H1 (cell line): Measurements from ENCODE around the gene PTPN13. TPM values are rescaled to one million over a fixed set of nuclear protein-coding genes. Genes with fewer than 3 reads are reported as not detected.
A peak's percentile ranks its signal among the peaks of the same experiment; 100 is the strongest.

Experiments used
- CTCF ChIA-PET: fragments of 300-600 bp; sonication (Branson Sonifier 250); formaldehyde crosslinking; loops from one replicate; lab custom pipeline; 2021; ENCODE audit not compliant: partially characterized antibody; lab: Charles Lee
- POLR2A ChIA-PET: fragments of 300-600 bp; sonication (Branson Sonifier 250); formaldehyde crosslinking; loops from one replicate; lab custom pipeline; 2021; ENCODE audit warnings: inconsistent platforms; ENCODE audit not compliant: partially characterized antibody; lab: Charles Lee
- DNase-seq, 2 experiments: peaks; one replicate each; pipeline versions ENCODE4 v3.0.0 to v3.0.0-alpha.2; 2010 to 2022; ENCODE audit warnings: low spot score in 2 of 2, low read depth in 1 of 2, mixed read lengths in 1 of 2
- FAIRE-seq: peaks from 2 replicates; lab custom pipeline; 2011; peaks lifted over from hg19 to GRCh38; lab: Jason Lieb, UNC
- H2AFZ ChIP-seq: 2 replicates; pipeline ENCODE4 v1.8.1; 2012; ENCODE audit warnings: low read length, inconsistent platforms
- H2AK5ac ChIP-seq: 2 replicates; pipeline ENCODE4 v1.6.1; 2013; ENCODE audit warnings: low read depth, low read length
- H2BK120ac ChIP-seq: replicated peaks from 2 replicates; pipeline ENCODE3; 2013; ENCODE audit warnings: low read depth, low read length, inconsistent platforms
- H2BK12ac ChIP-seq: 2 replicates; pipeline ENCODE4 v1.6.1; 2013; ENCODE audit warnings: low read depth, low read length
- H2BK15ac ChIP-seq: 2 replicates; pipeline ENCODE4 v1.6.1; 2013; ENCODE audit warnings: low read length
- H2BK20ac ChIP-seq: 2 replicates; pipeline ENCODE4 v1.6.1; 2013; ENCODE audit warnings: low read length
- H2BK5ac ChIP-seq: 2 replicates; pipeline ENCODE4 v1.6.1; 2013; ENCODE audit warnings: low read depth, low read length
- H3K14ac ChIP-seq: 2 replicates; pipeline ENCODE4 v1.6.1; 2013; ENCODE audit warnings: inconsistent platforms; ENCODE audit not compliant: insufficient read length
- H3K18ac ChIP-seq: 2 replicates; pipeline ENCODE4 v1.6.1; 2013; ENCODE audit warnings: low read length; ENCODE audit errors: extremely low read depth
- H3K23ac ChIP-seq: 2 replicates; pipeline ENCODE4 v1.6.1; 2013; ENCODE audit warnings: inconsistent platforms; ENCODE audit not compliant: insufficient read length
- H3K23me2 ChIP-seq: 2 replicates; pipeline ENCODE4 v1.6.1; 2013; ENCODE audit warnings: low read depth, low read length
- H3K27ac ChIP-seq: 2 replicates; pipeline ENCODE4 v1.6.1; 2011; ENCODE audit warnings: low read depth, low read length, inconsistent platforms
- H3K27me3 ChIP-seq, 4 experiments: replicated peaks in 1 of 4; 1 replicate in 1 of 4; 2 replicates in 3 of 4; pipeline versions ENCODE4 v1.6.1 to v1.8.1; 2011 to 2013; ENCODE audit warnings: low read length in 3 of 4, mild to moderate bottlenecking in 3 of 4, inconsistent platforms in 2 of 4, mixed read lengths in 2 of 4, moderate library complexity in 1 of 4; ENCODE audit not compliant: control insufficient read depth in 3 of 4, insufficient read depth in 3 of 4; ENCODE audit errors: extremely low read depth in 1 of 4
- H3K36me3 ChIP-seq, 4 experiments: 2 replicates each; pipeline versions ENCODE4 v1.6.1 to v1.8.1; 2011 to 2013; ENCODE audit warnings: mild to moderate bottlenecking in 4 of 4, low read length in 3 of 4, moderate library complexity in 2 of 4, control low read depth in 1 of 4, inconsistent platforms in 1 of 4; ENCODE audit not compliant: insufficient read depth in 4 of 4, control insufficient read depth in 2 of 4
- H3K4ac ChIP-seq: replicated peaks from 2 replicates; pipeline ENCODE3; 2013; ENCODE audit warnings: low read length, low read depth, mixed read lengths, inconsistent platforms; ENCODE audit not compliant: insufficient read length
- H3K4me1 ChIP-seq, 4 experiments: replicated peaks in 1 of 4; 1 replicate in 1 of 4; 2 replicates in 3 of 4; pipeline versions ENCODE4 v1.6.1 to v1.8.1; 2011 to 2013; ENCODE audit warnings: low read length in 3 of 4, inconsistent platforms in 2 of 4, mixed read lengths in 1 of 4; ENCODE audit not compliant: insufficient read depth in 4 of 4, control insufficient read depth in 3 of 4
- H3K4me2 ChIP-seq, 2 experiments: 2 replicates each; pipeline versions ENCODE4 v1.6.1 to v1.8.1; 2011 to 2013; ENCODE audit warnings: low read depth in 2 of 2, low read length in 2 of 2, control low read depth in 1 of 2, inconsistent platforms in 1 of 2, mild to moderate bottlenecking in 1 of 2; ENCODE audit not compliant: insufficient read depth in 1 of 2
- H3K4me3 ChIP-seq, 4 experiments: fragments of 200-600, 300-600 bp in 1 of 4; sonication (generic), shearing (Covaris generic), sonication (Bioruptor Twin) in 1 of 4; 2 replicates each; pipeline versions ENCODE4 v1.5.1 to v1.8.1; 2011 to 2016; ENCODE audit warnings: low read length in 4 of 4, low read depth in 3 of 4, control low read depth in 2 of 4, inconsistent platforms in 2 of 4, mild to moderate bottlenecking in 2 of 4, mixed read lengths in 1 of 4, moderate library complexity in 1 of 4; ENCODE audit not compliant: insufficient read depth in 2 of 4; ENCODE audit errors: extremely low read depth in 1 of 4
- H3K56ac ChIP-seq: replicated peaks from 2 replicates; pipeline ENCODE3; 2013; ENCODE audit warnings: low read depth, mild to moderate bottlenecking, mixed read lengths, low read length, inconsistent platforms; ENCODE audit not compliant: insufficient read length
- H3K79me1 ChIP-seq: 2 replicates; pipeline ENCODE4 v1.6.1; 2013; ENCODE audit warnings: low read depth, low read length, control low read depth
- H3K79me2 ChIP-seq, 2 experiments: 2 replicates each; pipeline versions ENCODE4 v1.6.1 to v1.8.1; 2012 to 2013; ENCODE audit warnings: low read length in 2 of 2, mild to moderate bottlenecking in 2 of 2, inconsistent platforms in 1 of 2; ENCODE audit not compliant: insufficient read depth in 2 of 2, control insufficient read depth in 1 of 2
- H3K9ac ChIP-seq, 4 experiments: replicated peaks in 1 of 4; 1 replicate in 1 of 4; 2 replicates in 3 of 4; pipeline versions ENCODE4 v1.6.1 to v1.8.1; 2011 to 2013; ENCODE audit warnings: low read depth in 3 of 4, low read length in 3 of 4, control low read depth in 2 of 4, mild to moderate bottlenecking in 2 of 4, moderate library complexity in 2 of 4, inconsistent platforms in 1 of 4; ENCODE audit errors: extremely low read depth in 1 of 4
- H3K9me3 ChIP-seq, 2 experiments: 2 replicates each; pipeline versions ENCODE4 v1.6.1 to v1.8.1; 2012 to 2013; ENCODE audit warnings: mild to moderate bottlenecking in 2 of 2, moderate library complexity in 2 of 2, control low read depth in 1 of 2, inconsistent platforms in 1 of 2, low read depth in 1 of 2, low read length in 1 of 2, mixed read lengths in 1 of 2; ENCODE audit not compliant: insufficient read depth in 2 of 2
- H4K20me1 ChIP-seq, 2 experiments: replicated peaks in 1 of 2; 2 replicates each; pipeline versions ENCODE3 to v1.8.1; 2011 to 2013; ENCODE audit warnings: inconsistent platforms in 2 of 2, low read length in 2 of 2, mild to moderate bottlenecking in 1 of 2; ENCODE audit not compliant: insufficient read depth in 2 of 2, control insufficient read depth in 1 of 2
- H4K5ac ChIP-seq: 2 replicates; pipeline ENCODE4 v1.6.1; 2013; ENCODE audit warnings: low read length, low read depth, mixed read lengths, inconsistent platforms; ENCODE audit not compliant: insufficient read length
- H4K8ac ChIP-seq: 2 replicates; pipeline ENCODE4 v1.8.0; 2013; ENCODE audit warnings: mild to moderate bottlenecking, moderate library complexity, low read length, inconsistent platforms; ENCODE audit not compliant: insufficient read depth; ENCODE audit errors: extremely low read depth
- H4K91ac ChIP-seq: replicated peaks from 2 replicates; pipeline ENCODE3; 2013; ENCODE audit warnings: low read length, mixed read lengths, inconsistent platforms; ENCODE audit not compliant: insufficient read length
- CHD1 ChIP-seq: IDR thresholded peaks from 2 replicates; pipeline ENCODE4 v1.6.1; 2012; ENCODE audit warnings: low read depth, low read length, improper control_type of control experiment
- JUND ChIP-seq: IDR thresholded peaks from 2 replicates; pipeline ENCODE4 v1.6.1; 2011; ENCODE audit warnings: mild to moderate bottlenecking, improper control_type of control experiment, low read length
- PHF8 ChIP-seq: fragments of 200-600 bp; sonication (generic); conservative IDR thresholded peaks from 2 replicates; pipeline ENCODE4 v1.7.1; 2012; ENCODE audit warnings: low read depth, mild to moderate bottlenecking, inconsistent platforms, low read length, moderate library complexity
- POLR2A ChIP-seq, 2 experiments: IDR thresholded peaks; 1 replicate in 1 of 2; 2 replicates in 1 of 2; pipeline ENCODE4 v1.6.1; 2011; ENCODE audit warnings: low read depth in 2 of 2, low read length in 2 of 2, mild to moderate bottlenecking in 2 of 2; ENCODE audit errors: control extremely low read depth in 1 of 2
- RAD21 ChIP-seq, 2 experiments: IDR thresholded peaks in 1 of 2; conservative IDR thresholded peaks in 1 of 2; 2 replicates each; pipeline ENCODE4 v1.6.1; 2011; ENCODE audit warnings: low read depth in 2 of 2, low read length in 2 of 2, improper control_type of control experiment in 1 of 2, inconsistent platforms in 1 of 2, mild to moderate bottlenecking in 1 of 2, moderate library complexity in 1 of 2
- RBBP5 ChIP-seq: IDR thresholded peaks from 2 replicates; pipeline ENCODE4 v1.7.1; 2012; ENCODE audit warnings: low read depth, mild to moderate bottlenecking, inconsistent platforms, low read length, moderate library complexity, borderline replicate concordance
- SP4 ChIP-seq: IDR thresholded peaks from 2 replicates; pipeline ENCODE4 v1.6.1; 2012; ENCODE audit warnings: low read length, inconsistent platforms
- TAF1 ChIP-seq: IDR thresholded peaks from 2 replicates; pipeline ENCODE4 v1.6.1; 2011; ENCODE audit warnings: mild to moderate bottlenecking, low read depth, low read length
- WGBS, 2 experiments: shearing (Covaris generic) in 1 of 2; methylation state at CpG; one replicate each; pipeline versions ENCODE4 v1.1.6 to v1.1.7; 2013 to 2015; ENCODE audit warnings: low lambda C conversion rate in 2 of 2, mixed read lengths in 2 of 2, inconsistent platforms in 1 of 2, low coverage in 1 of 2, missing lambda C conversion rate in 1 of 2; ENCODE audit not compliant: insufficient replicate concordance in 2 of 2, insufficient coverage in 1 of 2, insufficient read length in 1 of 2; ENCODE audit errors: extremely low coverage in 1 of 2, missing lambda C conversion rate in 1 of 2; 5-methylcytosine and 5-hydroxymethylcytosine counted together
- polyA plus RNA-seq, 7 experiments: library from polyadenylated mRNA; depleted of rRNA in 3 of 7; stranded (reverse) in 5 of 7; unstranded in 2 of 7; fragments of >200 nt in 5 of 7; fragments of 200-250 nt in 2 of 7; gene quantifications; 1 replicate in 5 of 7; 2 replicates in 1 of 7; 4 replicates in 1 of 7; pipeline versions ENCODE4 v1.2.1 to v1.2.3, GENCODE V29; 2011 to 2013; ENCODE audit warnings: missing spikeins in 2 of 7, mixed read lengths in 2 of 7
- total RNA-seq: library from RNA; stranded (reverse); fragmentation: NEBNext Ultra II Directional; extraction: Animal tissue kit (Norgen Biotek cat#: 25700); gene quantifications from 2 replicates; pipeline ENCODE4 v1.2.1, GENCODE V29; 2021

The PTPN13 gene
- total and polyA plus RNA-seq, 2 of the 8 experiments (the other 6 are each of a cell fraction or from before 2014, with no cell fraction given) = 12.7 to 57.9 TPM

DNA sequence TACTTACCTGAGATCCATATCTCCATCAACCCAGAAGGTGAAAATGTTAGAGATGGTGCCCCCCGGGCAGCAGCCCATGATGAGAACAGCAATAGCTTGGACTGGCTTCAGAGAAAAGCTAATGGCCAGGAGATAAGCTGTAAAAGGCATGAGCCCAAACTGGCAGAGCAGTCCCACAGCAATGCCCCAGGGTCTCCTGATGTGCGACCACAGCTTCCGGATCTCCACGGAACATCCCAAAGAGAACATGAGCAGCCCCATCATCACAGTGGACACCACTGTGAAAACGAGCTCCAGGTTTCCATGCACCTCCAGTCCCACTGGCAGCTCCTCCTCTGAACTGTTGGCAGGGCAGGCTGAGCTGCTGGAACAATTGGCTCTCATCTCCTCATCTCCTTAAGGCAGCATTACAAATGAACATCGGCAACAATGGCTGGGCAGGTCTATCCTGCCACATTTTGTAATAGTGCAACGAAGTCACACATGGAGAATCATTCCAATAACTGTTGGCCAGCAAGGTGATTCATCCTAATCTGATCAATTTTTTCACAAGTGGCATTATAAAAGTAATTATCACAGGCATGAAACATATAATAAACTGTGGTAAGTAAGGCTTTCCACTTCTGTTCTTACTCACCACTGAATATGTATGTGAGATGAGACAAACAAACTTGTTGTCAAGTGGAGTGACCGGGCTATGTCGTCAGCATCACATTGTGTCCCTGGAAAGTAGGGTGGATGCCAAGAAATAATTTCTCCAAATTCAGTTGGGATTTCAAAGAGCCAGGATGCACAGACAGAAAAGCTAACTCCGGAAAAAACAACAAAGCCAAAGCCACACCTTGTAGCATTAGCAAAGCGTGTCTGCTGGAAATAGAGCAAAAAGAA, 254.9 kb downstream of the PTPN13 start, which contains the start of gene SLC10A6:
TSS of gene SLC10A6 (minus strand) at position 653 of the 888 bp plus-strand sequence. CDS start at position 384, 269 bp downstream.
- H4K8ac ChIP-seq = no peak within 1 kb of the TSS
- H3K9ac ChIP-seq = no peak within 1 kb of the TSS; a peak in 1 of 7 replicates
- H3K4me3 ChIP-seq = no peak within 1 kb of the TSS
- H3K27me3 ChIP-seq = no peaks in the 10 kb centered on the region
- no peak within 1 kb of the TSS for H3K27ac ChIP-seq
- H3K14ac ChIP-seq = no peak within 1 kb of the TSS
- H3K23ac ChIP-seq = no peak within 1 kb of the TSS
- no peak within 1 kb of the TSS for H2BK120ac ChIP-seq
- H3K4ac ChIP-seq = no peak within 1 kb of the TSS
- ChIA-PET POLR2A (interaction anchor here (0.7 to 1.3 kb wide), 2 partner anchors 44 to 547 kb away, joined by 3 to 4 read pairs; no protein-coding TSS in a partner anchor), CTCF (interaction anchor here (0.8 to 2.7 kb wide), 4 partner anchors 22 to 196 kb away, joined by 3 to 8 read pairs (median 4); no protein-coding TSS in a partner anchor)
- no peak within 1 kb of the TSS for H2BK5ac ChIP-seq
- H2BK12ac ChIP-seq = no peak within 1 kb of the TSS
- no peak within 1 kb of the TSS; the same call in 1 of the 2 replicates for H2AK5ac ChIP-seq
- H3K56ac ChIP-seq = no peak within 1 kb of the TSS
- H3K4me2 ChIP-seq = no peak within 1 kb of the TSS
- no peaks in the 10 kb centered on the region for H3K36me3 ChIP-seq
- H3K9me3 ChIP-seq = no peaks in the 10 kb centered on the region
- no peaks in the 10 kb centered on the region for H3K79me1 ChIP-seq
- no peak within 1 kb of the TSS for H4K5ac ChIP-seq
- H3K79me2 ChIP-seq = no peaks in the 10 kb centered on the region
- H2BK15ac ChIP-seq = no peak within 1 kb of the TSS
- FAIRE-seq (no peak), DNase-seq (no peak)
- no peak within 1 kb of the TSS for H3K18ac ChIP-seq
- H2BK20ac ChIP-seq = no peak within 1 kb of the TSS
- H3K4me1 ChIP-seq = no peaks in the 10 kb centered on the region
- H4K91ac ChIP-seq = no peak within 1 kb of the TSS
- H2AFZ ChIP-seq = 0 out of 2 replicates have a peak within 1 kb of the TSS, but pooled peaks have one; percentile 4
- WGBS, 2 experiments = 93% methylated on average over 11 of the region's 11 CpGs; no CpG with 5 or more reads in 1 of the 2 experiments
- 0 out of 2 replicates have a peak, but pooled peaks cover 1% of the 10 kb centered on the region for H3K23me2 ChIP-seq
- no peaks in the 10 kb centered on the region for H4K20me1 ChIP-seq
- no peak for TF ChIP-seq RBBP5
- TF ChIP-seq CHD1 = no peak
- TF ChIP-seq RAD21 (IDR thresholded peaks at IDR 0.05 in 1 of 2, conservative IDR thresholded peaks at IDR 0.05 in 1 of 2; ENCODE audit: low read depth in 2 of 2, low read length in 2 of 2) = no peak
- TF ChIP-seq PHF8 = no peak
- no peak for TF ChIP-seq TAF1
- TF ChIP-seq POLR2A (IDR thresholded peaks at IDR 0.05; ENCODE audit: control extremely low read depth in 1 of 2, low read depth in 2 of 2, low read length in 2 of 2) = no peak
- TF ChIP-seq SP4 = no peak
- TF ChIP-seq JUND = no peak
